BJ (cell line): ENCODE measurements around the gene P3H2. TPM values are rescaled to one million over a fixed set of nuclear protein-coding genes. Genes with fewer than 3 reads are reported as not detected.

Experiments
- CTCF ChIA-PET: fragments of 350-600 bp; formaldehyde crosslinking; extraction: SDS; loops from one replicate; lab custom pipeline; 2021; ENCODE audit warnings: antibody characterized with exemption, inconsistent platforms; lab: Yijun Ruan, JAX
- POLR2A ChIA-PET: fragments of 300-600 bp; sonication (Branson Sonifier 250); formaldehyde crosslinking; extraction: SDS; loops from one replicate; lab custom pipeline; 2021; ENCODE audit warnings: antibody characterized with exemption; lab: Charles Lee
- DNase-seq: peaks from one replicate; pipeline ENCODE4 v3.0.0-alpha.2; 2011; ENCODE audit warnings: low read depth
- H3K27me3 ChIP-seq: 2 replicates; pipeline ENCODE4 v1.6.0; 2011; ENCODE audit warnings: low read length; ENCODE audit not compliant: control insufficient read depth, insufficient read depth
- H3K36me3 ChIP-seq: 2 replicates; pipeline ENCODE4 v1.5.1; 2011; ENCODE audit warnings: low read length; ENCODE audit not compliant: control insufficient read depth, insufficient read depth
- H3K4me3 ChIP-seq: 2 replicates; pipeline ENCODE4 v1.5.1; 2011; ENCODE audit warnings: low read depth, mild to moderate bottlenecking, control low read depth, low read length
- CTCF ChIP-seq: IDR thresholded peaks from 2 replicates; pipeline ENCODE4 v1.5.1; 2011; ENCODE audit warnings: low read depth, mild to moderate bottlenecking, control low read depth, inconsistent platforms, low read length, moderate library complexity; ENCODE audit not compliant: insufficient read depth
- polyA plus RNA-seq: library from polyadenylated mRNA; depleted of rRNA; stranded (reverse); fragments of >200 nt; gene quantifications from 2 replicates; pipeline ENCODE4 v1.2.3, GENCODE V29; 2011

Gene P3H2
- polyA plus RNA-seq, 1 experiment, result 13.5 TPM

DNA sequence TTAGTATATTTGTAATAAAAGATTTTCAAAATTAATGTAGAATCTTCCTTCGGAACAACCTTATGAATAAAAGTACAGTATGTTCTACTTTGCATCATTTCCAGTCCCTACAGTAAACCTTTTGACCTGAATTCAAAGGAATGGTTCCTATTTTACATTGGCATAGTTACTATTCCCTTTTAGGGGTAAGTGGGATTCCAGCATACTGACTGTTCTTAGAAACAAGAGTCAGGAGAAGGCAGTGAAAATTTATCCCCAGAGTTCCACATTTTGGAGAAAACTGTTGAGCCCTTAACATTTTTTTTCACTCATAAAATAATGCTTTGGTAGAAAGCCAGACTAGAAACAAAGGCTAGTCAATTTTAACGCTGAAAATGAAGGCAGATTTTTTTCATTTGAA, 78.1 kb downstream of the P3H2 start:
- DNase-seq, result no peak
- no peaks in the 10 kb centered on the region for H3K27me3 ChIP-seq
- no peak overlapping the region for H3K4me3 ChIP-seq
- ChIA-PET POLR2A (no interaction called here), CTCF (no interaction called here)
- H3K36me3 ChIP-seq, result no peaks in the 10 kb centered on the region
- no peak for TF ChIP-seq CTCF

- Histone ChIP-seq H3K36me3 (no peaks in the 10 kb centered on the region), H3K27me3 (no peaks in the 10 kb centered on the region), H3K4me3 (no peak overlapping the region)
- ChIA-PET POLR2A (no interaction called here), CTCF (interaction anchor here (0.9 kb wide), 1 partner anchor 8 kb away, joined by 5 read pairs; no protein-coding TSS in a partner anchor)
- no peak for DNase-seq
- TF ChIP-seq CTCF, result no peak
These were observed 79.2 kb downstream of the P3H2 start for GRCh38 chr3:190041333-190042041.

- TF ChIP-seq CTCF, result no peak
- H3K27me3 ChIP-seq, result no peaks in the 10 kb centered on the region
- H3K36me3 ChIP-seq, result no peaks in the 10 kb centered on the region
- DNase-seq, result no peak
- no peak overlapping the region for H3K4me3 ChIP-seq
- ChIA-PET CTCF (no interaction called here), POLR2A (no interaction called here)
These were observed 80.6 kb downstream of the P3H2 start for GRCh38 chr3:190040145-190040544.

DNA sequence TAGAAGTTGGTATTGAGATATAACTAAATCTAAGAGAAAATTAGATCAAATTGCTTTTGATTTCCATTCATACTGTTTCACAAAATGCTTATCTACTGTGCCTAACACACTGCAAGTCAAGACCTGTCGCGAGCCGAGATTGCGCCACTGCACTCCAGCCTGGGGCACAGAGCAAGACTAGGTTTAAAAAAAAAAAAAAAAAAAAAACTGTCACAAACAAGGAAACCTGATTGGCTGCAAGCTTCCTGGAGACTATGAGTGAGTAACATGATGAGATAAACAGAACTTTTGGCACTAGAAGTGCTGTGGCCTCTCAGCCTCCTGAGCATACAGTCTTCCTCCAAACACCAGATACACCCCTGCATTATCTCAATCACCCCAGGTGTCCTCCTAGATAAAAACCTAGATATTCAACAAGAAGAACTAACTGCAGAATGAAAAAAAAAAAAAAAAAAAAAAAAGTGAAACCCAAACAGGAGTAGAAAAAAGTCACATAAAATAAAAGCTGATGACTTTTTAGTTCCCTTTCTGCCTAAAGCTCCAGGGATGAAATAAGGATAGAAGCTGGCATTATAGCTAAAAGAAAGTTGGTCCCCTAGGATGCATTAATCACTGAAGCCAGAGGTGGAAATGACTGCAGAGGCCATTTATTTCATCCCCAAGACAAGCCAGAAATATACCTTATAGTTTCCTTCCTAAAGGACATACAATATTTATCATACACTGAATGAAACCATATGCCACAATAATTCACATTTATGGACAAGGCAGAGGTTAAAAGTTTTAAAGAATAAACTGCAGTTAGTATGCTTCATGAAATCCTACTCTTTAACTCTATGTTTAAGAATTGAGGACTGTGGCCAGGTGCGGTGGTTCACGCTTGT, 82.4 kb downstream of the P3H2 start:
- POLR2A ChIA-PET, result interaction anchor here (0.6 to 0.8 kb wide), 2 partner anchors 27 to 62 kb away, joined by 3 to 11 read pairs; no protein-coding TSS in a partner anchor

More for the DNA sequence above, 82.4 kb downstream of the P3H2 start:
- Histone ChIP-seq H3K36me3 (no peaks in the 10 kb centered on the region), H3K4me3 (no peak overlapping the region), H3K27me3 (no peaks in the 10 kb centered on the region)
- TF ChIP-seq CTCF, result no peak
- CTCF ChIA-PET, result no interaction called here
- DNase-seq, result no peak
